GM18873 (cell line): ENCODE measurements around the gene SLC16A5.

Experiments
- ATAC-seq: cut with Tn5 transposase; IDR thresholded peaks from one replicate; pipeline ENCODE4 v1.9.1; 2021; ENCODE audit warnings: mild to moderate bottlenecking, moderate library complexity, moderate number of reproducible peaks; ENCODE audit not compliant: unreplicated experiment, low FRiP score

SLC16A5 gene

DNA sequence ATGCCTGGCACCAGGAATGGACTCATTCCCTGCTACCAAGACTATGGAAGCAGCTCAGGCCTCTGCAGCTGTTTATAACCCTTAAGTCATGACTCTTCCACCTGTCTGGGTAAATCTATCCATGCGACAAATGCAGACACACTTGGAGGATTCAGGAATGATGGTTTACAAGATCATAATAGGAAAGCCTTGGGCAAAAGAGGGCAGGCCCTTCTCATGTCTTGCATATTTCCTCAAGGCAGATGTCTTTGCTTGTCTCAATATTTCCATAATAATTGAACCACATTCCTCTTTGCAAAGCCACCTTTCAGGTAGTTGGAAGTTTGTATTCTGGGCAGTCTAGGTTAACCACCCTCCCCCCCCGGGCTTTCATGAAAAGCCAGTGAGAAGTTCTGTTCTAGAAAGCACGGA, 67.4 kb downstream of the SLC16A5 start:
- no peak for ATAC-seq
